H1 (cell line): ENCODE results near the gene SEPTIN2. TPM values are rescaled to one million over a fixed set of nuclear protein-coding genes. Genes with fewer than 3 reads are reported as not detected.

Experiments used
- CTCF ChIA-PET: fragments of 300-600 bp; sonication (Branson Sonifier 250); formaldehyde crosslinking; loops from one replicate; lab custom pipeline; 2021; ENCODE audit not compliant: partially characterized antibody; lab: Charles Lee
- POLR2A ChIA-PET: fragments of 300-600 bp; sonication (Branson Sonifier 250); formaldehyde crosslinking; loops from one replicate; lab custom pipeline; 2021; ENCODE audit warnings: inconsistent platforms; ENCODE audit not compliant: partially characterized antibody; lab: Charles Lee
- DNase-seq, 2 experiments: peaks; one replicate each; pipeline versions ENCODE4 v3.0.0 to v3.0.0-alpha.2; 2010 to 2022; ENCODE audit warnings: low spot score in 2 of 2, low read depth in 1 of 2, mixed read lengths in 1 of 2
- FAIRE-seq: peaks from 2 replicates; lab custom pipeline; 2011; peaks lifted over from hg19 to GRCh38; lab: Jason Lieb, UNC
- H2AFZ ChIP-seq: 2 replicates; pipeline ENCODE4 v1.8.1; 2012; ENCODE audit warnings: low read length, inconsistent platforms
- H2AK5ac ChIP-seq: 2 replicates; pipeline ENCODE4 v1.6.1; 2013; ENCODE audit warnings: low read depth, low read length
- H2BK120ac ChIP-seq: replicated peaks from 2 replicates; pipeline ENCODE3; 2013; ENCODE audit warnings: low read depth, low read length, inconsistent platforms
- H2BK12ac ChIP-seq: 2 replicates; pipeline ENCODE4 v1.6.1; 2013; ENCODE audit warnings: low read depth, low read length
- H2BK15ac ChIP-seq: 2 replicates; pipeline ENCODE4 v1.6.1; 2013; ENCODE audit warnings: low read length
- H2BK20ac ChIP-seq: 2 replicates; pipeline ENCODE4 v1.6.1; 2013; ENCODE audit warnings: low read length
- H2BK5ac ChIP-seq: 2 replicates; pipeline ENCODE4 v1.6.1; 2013; ENCODE audit warnings: low read depth, low read length
- H3K14ac ChIP-seq: 2 replicates; pipeline ENCODE4 v1.6.1; 2013; ENCODE audit warnings: inconsistent platforms; ENCODE audit not compliant: insufficient read length
- H3K18ac ChIP-seq: 2 replicates; pipeline ENCODE4 v1.6.1; 2013; ENCODE audit warnings: low read length; ENCODE audit errors: extremely low read depth
- H3K23ac ChIP-seq: 2 replicates; pipeline ENCODE4 v1.6.1; 2013; ENCODE audit warnings: inconsistent platforms; ENCODE audit not compliant: insufficient read length
- H3K23me2 ChIP-seq: 2 replicates; pipeline ENCODE4 v1.6.1; 2013; ENCODE audit warnings: low read depth, low read length
- H3K27ac ChIP-seq: 2 replicates; pipeline ENCODE4 v1.6.1; 2011; ENCODE audit warnings: low read depth, low read length, inconsistent platforms
- H3K27me3 ChIP-seq, 4 experiments: replicated peaks in 1 of 4; 1 replicate in 1 of 4; 2 replicates in 3 of 4; pipeline versions ENCODE4 v1.6.1 to v1.8.1; 2011 to 2013; ENCODE audit warnings: low read length in 3 of 4, mild to moderate bottlenecking in 3 of 4, inconsistent platforms in 2 of 4, mixed read lengths in 2 of 4, moderate library complexity in 1 of 4; ENCODE audit not compliant: control insufficient read depth in 3 of 4, insufficient read depth in 3 of 4; ENCODE audit errors: extremely low read depth in 1 of 4
- H3K36me3 ChIP-seq, 4 experiments: 2 replicates each; pipeline versions ENCODE4 v1.6.1 to v1.8.1; 2011 to 2013; ENCODE audit warnings: mild to moderate bottlenecking in 4 of 4, low read length in 3 of 4, moderate library complexity in 2 of 4, control low read depth in 1 of 4, inconsistent platforms in 1 of 4; ENCODE audit not compliant: insufficient read depth in 4 of 4, control insufficient read depth in 2 of 4
- H3K4ac ChIP-seq: replicated peaks from 2 replicates; pipeline ENCODE3; 2013; ENCODE audit warnings: low read length, low read depth, mixed read lengths, inconsistent platforms; ENCODE audit not compliant: insufficient read length
- H3K4me1 ChIP-seq, 4 experiments: replicated peaks in 1 of 4; 1 replicate in 1 of 4; 2 replicates in 3 of 4; pipeline versions ENCODE4 v1.6.1 to v1.8.1; 2011 to 2013; ENCODE audit warnings: low read length in 3 of 4, inconsistent platforms in 2 of 4, mixed read lengths in 1 of 4; ENCODE audit not compliant: insufficient read depth in 4 of 4, control insufficient read depth in 3 of 4
- H3K4me2 ChIP-seq, 2 experiments: 2 replicates each; pipeline versions ENCODE4 v1.6.1 to v1.8.1; 2011 to 2013; ENCODE audit warnings: low read depth in 2 of 2, low read length in 2 of 2, control low read depth in 1 of 2, inconsistent platforms in 1 of 2, mild to moderate bottlenecking in 1 of 2; ENCODE audit not compliant: insufficient read depth in 1 of 2
- H3K4me3 ChIP-seq, 4 experiments: fragments of 200-600, 300-600 bp in 1 of 4; sonication (generic), shearing (Covaris generic), sonication (Bioruptor Twin) in 1 of 4; 2 replicates each; pipeline versions ENCODE4 v1.5.1 to v1.8.1; 2011 to 2016; ENCODE audit warnings: low read length in 4 of 4, low read depth in 3 of 4, control low read depth in 2 of 4, inconsistent platforms in 2 of 4, mild to moderate bottlenecking in 2 of 4, mixed read lengths in 1 of 4, moderate library complexity in 1 of 4; ENCODE audit not compliant: insufficient read depth in 2 of 4; ENCODE audit errors: extremely low read depth in 1 of 4
- H3K56ac ChIP-seq: replicated peaks from 2 replicates; pipeline ENCODE3; 2013; ENCODE audit warnings: low read depth, mild to moderate bottlenecking, mixed read lengths, low read length, inconsistent platforms; ENCODE audit not compliant: insufficient read length
- H3K79me1 ChIP-seq: 2 replicates; pipeline ENCODE4 v1.6.1; 2013; ENCODE audit warnings: low read depth, low read length, control low read depth
- H3K79me2 ChIP-seq, 2 experiments: 2 replicates each; pipeline versions ENCODE4 v1.6.1 to v1.8.1; 2012 to 2013; ENCODE audit warnings: low read length in 2 of 2, mild to moderate bottlenecking in 2 of 2, inconsistent platforms in 1 of 2; ENCODE audit not compliant: insufficient read depth in 2 of 2, control insufficient read depth in 1 of 2
- H3K9ac ChIP-seq, 4 experiments: replicated peaks in 1 of 4; 1 replicate in 1 of 4; 2 replicates in 3 of 4; pipeline versions ENCODE4 v1.6.1 to v1.8.1; 2011 to 2013; ENCODE audit warnings: low read depth in 3 of 4, low read length in 3 of 4, control low read depth in 2 of 4, mild to moderate bottlenecking in 2 of 4, moderate library complexity in 2 of 4, inconsistent platforms in 1 of 4; ENCODE audit errors: extremely low read depth in 1 of 4
- H3K9me3 ChIP-seq, 2 experiments: 2 replicates each; pipeline versions ENCODE4 v1.6.1 to v1.8.1; 2012 to 2013; ENCODE audit warnings: mild to moderate bottlenecking in 2 of 2, moderate library complexity in 2 of 2, control low read depth in 1 of 2, inconsistent platforms in 1 of 2, low read depth in 1 of 2, low read length in 1 of 2, mixed read lengths in 1 of 2; ENCODE audit not compliant: insufficient read depth in 2 of 2
- H4K20me1 ChIP-seq, 2 experiments: replicated peaks in 1 of 2; 2 replicates each; pipeline versions ENCODE3 to v1.8.1; 2011 to 2013; ENCODE audit warnings: inconsistent platforms in 2 of 2, low read length in 2 of 2, mild to moderate bottlenecking in 1 of 2; ENCODE audit not compliant: insufficient read depth in 2 of 2, control insufficient read depth in 1 of 2
- H4K5ac ChIP-seq: 2 replicates; pipeline ENCODE4 v1.6.1; 2013; ENCODE audit warnings: low read length, low read depth, mixed read lengths, inconsistent platforms; ENCODE audit not compliant: insufficient read length
- H4K8ac ChIP-seq: 2 replicates; pipeline ENCODE4 v1.8.0; 2013; ENCODE audit warnings: mild to moderate bottlenecking, moderate library complexity, low read length, inconsistent platforms; ENCODE audit not compliant: insufficient read depth; ENCODE audit errors: extremely low read depth
- H4K91ac ChIP-seq: replicated peaks from 2 replicates; pipeline ENCODE3; 2013; ENCODE audit warnings: low read length, mixed read lengths, inconsistent platforms; ENCODE audit not compliant: insufficient read length
- JUN ChIP-seq: IDR thresholded peaks from 2 replicates; pipeline ENCODE4 v1.6.1; 2011; ENCODE audit warnings: low read depth, mild to moderate bottlenecking, improper control_type of control experiment, low read length
- KDM5A ChIP-seq: fragments of 200-600 bp; IDR thresholded peaks from 2 replicates; pipeline ENCODE4 v1.7.1; 2012; ENCODE audit warnings: mild to moderate bottlenecking, low read length, inconsistent platforms, mixed read lengths
- MAFK ChIP-seq: IDR thresholded peaks from 2 replicates; pipeline ENCODE4 v1.6.1; 2012; ENCODE audit warnings: low read depth, mild to moderate bottlenecking, improper control_type of control experiment, low read length
- RBBP5 ChIP-seq: IDR thresholded peaks from 2 replicates; pipeline ENCODE4 v1.7.1; 2012; ENCODE audit warnings: low read depth, mild to moderate bottlenecking, inconsistent platforms, low read length, moderate library complexity, borderline replicate concordance
- SIX5 ChIP-seq: IDR thresholded peaks from 2 replicates; pipeline ENCODE4 v1.6.1; 2011; ENCODE audit warnings: mild to moderate bottlenecking, low read depth, low read length
- TAF7 ChIP-seq: optimal IDR thresholded peaks from 2 replicates; pipeline ENCODE3; 2011; ENCODE audit warnings: low read depth, mild to moderate bottlenecking, inconsistent platforms, low read length, moderate library complexity, borderline replicate concordance
- WGBS, 2 experiments: shearing (Covaris generic) in 1 of 2; methylation state at CpG; one replicate each; pipeline versions ENCODE4 v1.1.6 to v1.1.7; 2013 to 2015; ENCODE audit warnings: low lambda C conversion rate in 2 of 2, mixed read lengths in 2 of 2, inconsistent platforms in 1 of 2, low coverage in 1 of 2, missing lambda C conversion rate in 1 of 2; ENCODE audit not compliant: insufficient replicate concordance in 2 of 2, insufficient coverage in 1 of 2, insufficient read length in 1 of 2; ENCODE audit errors: extremely low coverage in 1 of 2, missing lambda C conversion rate in 1 of 2; 5-methylcytosine and 5-hydroxymethylcytosine counted together
- polyA plus RNA-seq, 7 experiments: library from polyadenylated mRNA; depleted of rRNA in 3 of 7; stranded (reverse) in 5 of 7; unstranded in 2 of 7; fragments of >200 nt in 5 of 7; fragments of 200-250 nt in 2 of 7; gene quantifications; 1 replicate in 5 of 7; 2 replicates in 1 of 7; 4 replicates in 1 of 7; pipeline versions ENCODE4 v1.2.1 to v1.2.3, GENCODE V29; 2011 to 2013; ENCODE audit warnings: missing spikeins in 2 of 7, mixed read lengths in 2 of 7
- total RNA-seq: library from RNA; stranded (reverse); fragmentation: NEBNext Ultra II Directional; extraction: Animal tissue kit (Norgen Biotek cat#: 25700); gene quantifications from 2 replicates; pipeline ENCODE4 v1.2.1, GENCODE V29; 2021

The SEPTIN2 gene
- total and polyA plus RNA-seq, 2 of the 8 experiments (the other 6 are each of a cell fraction or from before 2014, with no cell fraction given), result 392 to 650 TPM

- no peak for DNase-seq
- POLR2A ChIA-PET, result interaction anchor here (0.5 to 1.6 kb wide), 4 partner anchors 8 to 167 kb away, joined by 3 to 4 read pairs (median 4); partner anchors contain the start of gene SEPTIN2
- Histone ChIP-seq H3K4me1 (peaks cover 4 to 17% (median 7%) of the 10 kb centered on the region in 4 experiments), H3K4me2 (no peak overlapping the region), H3K79me2 (peaks cover 17 to 84% of the 10 kb centered on the region in 2 experiments), H3K4ac (no peak overlapping the region), H3K14ac (no peak overlapping the region), H3K4me3 (no peak overlapping the region), H3K18ac (no peak overlapping the region), H3K27ac (no peak overlapping the region), H2BK20ac (no peak overlapping the region), H2BK15ac (no peak overlapping the region), H2AFZ (no peak overlapping the region), H3K9me3 (no peaks in the 10 kb centered on the region), H3K56ac (no peak overlapping the region), H2BK12ac (no peak overlapping the region), H4K8ac (no peak overlapping the region), H4K91ac (no peak overlapping the region), H3K27me3 (no peaks in the 10 kb centered on the region), H3K9ac (no peak overlapping the region), H3K79me1 (peaks cover 20% of the 10 kb centered on the region), H3K23me2 (peaks cover 8% of the 10 kb centered on the region; the same call in 1 of the 2 replicates), H3K23ac (no peak overlapping the region), H4K5ac (no peak overlapping the region), H3K36me3 (no peaks in the 10 kb centered on the region), H2BK5ac (no peak overlapping the region), H2AK5ac (no peak overlapping the region), H2BK120ac (no peak overlapping the region), H4K20me1 (peaks cover 8 to 32% of the 10 kb centered on the region in 2 experiments)
- no peak for TF ChIP-seq RBBP5
- no peak for TF ChIP-seq MAFK
- TF ChIP-seq TAF7, result no peak
- TF ChIP-seq JUN, result no peak
- no peak for TF ChIP-seq SIX5
- TF ChIP-seq KDM5A, result no peak
- 88% methylated on average over 1 of the region's 1 CpG; no CpG with 5 or more reads in 1 of the 2 experiments for WGBS, 2 experiments
- CTCF ChIA-PET, result interaction anchor here (1.5 kb wide), 1 partner anchor 38 kb away, joined by 3 read pairs; no protein-coding TSS in a partner anchor
- FAIRE-seq, result no peak
Measured at GRCh38 chr2:241275504-241275903, 40.2 kb upstream of the SEPTIN2 start.
